B cell (primary cell): ENCODE measurements around the gene RER1. TPM values are rescaled to one million over a fixed set of nuclear protein-coding genes. Genes with fewer than 3 reads are reported as not detected.

Experiments
- ATAC-seq: fragments of 200-7000 bp; cut with Tn5 transposase; one replicate; pipeline ENCODE4 v1.10.0; 2021; ENCODE audit warnings: low read depth, mild to moderate bottlenecking, moderate number of reproducible peaks, moderate library complexity
- CTCF ChIA-PET: fragments of 350-600 bp; sonication (Branson Sonifier 250); formaldehyde crosslinking; loops from one replicate; lab custom pipeline; 2021; ENCODE audit warnings: antibody characterized with exemption, inconsistent platforms; lab: Charles Lee
- POLR2A ChIA-PET: fragments of 350-600 bp; sonication (Branson Sonifier 250); formaldehyde crosslinking; loops from one replicate; lab custom pipeline; 2021; ENCODE audit warnings: antibody characterized with exemption; lab: Charles Lee
- DNase-seq: peaks from one replicate; pipeline ENCODE4 v3.0.0; 2013
- H2AFZ ChIP-seq: 2 replicates; pipeline ENCODE4 v1.6.1; 2012; ENCODE audit warnings: mild to moderate bottlenecking, low read depth, low read length; ENCODE audit not compliant: insufficient read depth, poor library complexity, severe bottlenecking
- H3K27ac ChIP-seq, 2 donors: 1 replicate in 1 of 2; 2 replicates in 1 of 2; pipeline ENCODE4 v1.5.1; 2012 to 2013; ENCODE audit warnings: low read length in 2 of 2, mild to moderate bottlenecking in 2 of 2, moderate library complexity in 1 of 2
- H3K27me3 ChIP-seq, 4 experiments: fragments of 200-600 bp in 1 of 4; sonication (generic) in 1 of 4; replicated peaks in 1 of 4; 1 replicate in 2 of 4; 2 replicates in 2 of 4; pipeline versions ENCODE4 v1.6.1 to v1.7.0; 2013 to 2016; ENCODE audit warnings: low read length in 3 of 4, mild to moderate bottlenecking in 2 of 4, mixed read lengths in 1 of 4, moderate library complexity in 1 of 4; ENCODE audit not compliant: insufficient read depth in 4 of 4, control insufficient read depth in 3 of 4; ENCODE audit errors: control extremely low read depth in 1 of 4
- H3K36me3 ChIP-seq, 2 experiments: replicated peaks in 1 of 2; 1 replicate in 1 of 2; 2 replicates in 1 of 2; pipeline versions ENCODE4 v1.6.1 to v1.7.1; 2013; ENCODE audit warnings: low read length in 1 of 2; ENCODE audit not compliant: insufficient read depth in 2 of 2, control insufficient read depth in 1 of 2; ENCODE audit errors: control extremely low read depth in 1 of 2, extremely low read depth in 1 of 2
- H3K4me1 ChIP-seq, 2 donors: fragments of 200-600 bp in 1 of 2; sonication (generic) in 1 of 2; 1 replicate in 1 of 2; 2 replicates in 1 of 2; pipeline versions ENCODE4 v1.5.1 to v1.6.1; 2013 to 2017; ENCODE audit warnings: low read length in 2 of 2; ENCODE audit not compliant: control insufficient read depth in 2 of 2, insufficient read depth in 2 of 2
- H3K4me2 ChIP-seq: replicated peaks from 2 replicates; pipeline ENCODE3; 2012; ENCODE audit warnings: mild to moderate bottlenecking, low read depth, low read length; ENCODE audit not compliant: poor library complexity, severe bottlenecking
- H3K4me3 ChIP-seq, 5 experiments: fragments of 200-600 bp in 1 of 5; sonication (generic) in 1 of 5; 1 replicate in 3 of 5; 2 replicates in 2 of 5; pipeline versions ENCODE4 v1.5.1 to v1.7.0; 2011 to 2016; ENCODE audit warnings: low read length in 4 of 5, mild to moderate bottlenecking in 4 of 5, low read depth in 2 of 5, control low read depth in 1 of 5, moderate library complexity in 1 of 5; ENCODE audit not compliant: insufficient read depth in 1 of 5; ENCODE audit errors: control extremely low read depth in 1 of 5, extremely low read depth in 1 of 5
- H3K79me2 ChIP-seq: fragments of 200-600 bp; sonication (generic); one replicate; pipeline ENCODE4 v1.6.0; 2016; ENCODE audit warnings: low read length; ENCODE audit not compliant: control insufficient read depth, insufficient read depth
- H3K9ac ChIP-seq: fragments of 200-600 bp; sonication (generic); 2 replicates; pipeline ENCODE4 v1.6.1; 2017; ENCODE audit warnings: mild to moderate bottlenecking, low read length, moderate library complexity
- H3K9me3 ChIP-seq, 3 donors: one replicate each; pipeline versions ENCODE4 v1.6.1 to v1.7.1; 2013; ENCODE audit warnings: low read length in 2 of 3; ENCODE audit not compliant: control insufficient read depth in 2 of 3, insufficient read depth in 1 of 3; ENCODE audit errors: control extremely low read depth in 1 of 3
- H4K20me1 ChIP-seq: 2 replicates; pipeline ENCODE4 v1.6.0; 2012; ENCODE audit warnings: mild to moderate bottlenecking, low read length; ENCODE audit not compliant: insufficient read depth, control insufficient read depth, poor library complexity, severe bottlenecking
- H3K27ac Mint-ChIP-seq: one replicate; pipeline ENCODE4 v1.8.0; 2021; ENCODE audit warnings: mixed read lengths
- H3K27me3 Mint-ChIP-seq: one replicate; pipeline ENCODE4 v1.8.0; 2021; ENCODE audit warnings: mixed read lengths
- H3K4me1 Mint-ChIP-seq: one replicate; pipeline ENCODE4 v1.8.0; 2021; ENCODE audit warnings: mixed read lengths
- H3K4me3 Mint-ChIP-seq: one replicate; pipeline ENCODE4 v1.8.0; 2021; ENCODE audit warnings: mixed read lengths
- H3K9me3 Mint-ChIP-seq: one replicate; pipeline ENCODE4 v1.8.0; 2022; ENCODE audit warnings: mixed read lengths; ENCODE audit not compliant: insufficient read depth
- CTCF ChIP-seq: fragments of 200-600 bp; IDR thresholded peaks from one replicate; pipeline ENCODE4 v1.8.0; 2022; ENCODE audit warnings: antibody characterized with exemption, mild to moderate bottlenecking
- EZH2 ChIP-seq: IDR thresholded peaks from 2 replicates; pipeline ENCODE4 v1.6.1; 2012; ENCODE audit warnings: borderline replicate concordance, low read depth, mild to moderate bottlenecking, moderate library complexity, low read length; ENCODE audit not compliant: insufficient read depth, poor library complexity, severe bottlenecking
- WGBS: methylation state at CpG from one replicate; pipeline ENCODE4 v1.1.5; 2013; ENCODE audit warnings: missing lambda C conversion rate; ENCODE audit not compliant: insufficient coverage; 5-methylcytosine and 5-hydroxymethylcytosine counted together
- intact Hi-C: fragments of 100-400 bp; cut with micrococcal nuclease; formaldehyde crosslinking; loops from one replicate; pipeline ENCODE4 v1.10.0; 2022
- polyA plus RNA-seq: library from polyadenylated mRNA; depleted of rRNA; stranded (reverse); fragments of >200 nt; gene quantifications from 2 replicates; pipeline ENCODE4 v1.2.3, GENCODE V29; 2012
- total RNA-seq, 2 donors: library from RNA; stranded (reverse); fragments of 120-200 nt in 1 of 2; gene quantifications; 1 replicate in 1 of 2; 2 replicates in 1 of 2; pipeline versions ENCODE4 v1.2.3 to v1.2.4, GENCODE V29; 2013 to 2022

Gene RER1
- total and polyA plus RNA-seq, 2 donors (not counting 1 experiment from before 2014, with no cell fraction given) = 78.5 to 118 TPM

GRCh38 chr1:2394761-2395160 lies 3.1 kb downstream of the RER1 start:
- no peaks in the 10 kb centered on the region for H3K9me3 ChIP-seq
- peaks cover 2 to 57% of the 10 kb centered on the region in 2 experiments for H3K36me3 ChIP-seq
- DNase-seq = no peak
- H3K4me2 ChIP-seq = no peak overlapping the region
- H3K9me3 Mint-ChIP-seq = no peaks in the 10 kb centered on the region
- H3K27me3 ChIP-seq = no peaks in the 10 kb centered on the region
- no peaks in the 10 kb centered on the region for H3K27me3 Mint-ChIP-seq
- CTCF ChIA-PET = interaction anchor here (1.4 kb wide), 1 partner anchor 200 kb away, joined by 4 read pairs; no protein-coding TSS in a partner anchor
- H3K9ac ChIP-seq = no peak overlapping the region
- peaks cover 64% of the 10 kb centered on the region for H4K20me1 ChIP-seq
- intact Hi-C loops = no loop called here
- no peak overlapping the region for H3K27ac Mint-ChIP-seq
- WGBS = 93% methylated on average over 11 of the region's 11 CpGs
- peaks cover 25 to 32% of the 10 kb centered on the region in 2 donors for H3K4me1 ChIP-seq
- no peak overlapping the region for H3K4me3 Mint-ChIP-seq
- peaks cover 48% of the 10 kb centered on the region for H3K4me1 Mint-ChIP-seq
- no peak overlapping the region for H3K27ac ChIP-seq
- H3K79me2 ChIP-seq = peaks cover 86% of the 10 kb centered on the region
- POLR2A ChIA-PET = no interaction called here
- H2AFZ ChIP-seq = no peak overlapping the region
- H3K4me3 ChIP-seq = no peak overlapping the region
- no peak for TF ChIP-seq CTCF
- TF ChIP-seq EZH2 = no peak
- no peak for ATAC-seq

- no peaks in the 10 kb centered on the region for H3K9me3 ChIP-seq
- TF ChIP-seq EZH2 (no peak), CTCF (no peak)
- no peak overlapping the region for H3K9ac ChIP-seq
- WGBS = 92% methylated on average over 9 of the region's 10 CpGs
- Mint-ChIP-seq H3K4me1 (peaks cover 44% of the 10 kb centered on the region), H3K9me3 (no peaks in the 10 kb centered on the region), H3K27me3 (no peaks in the 10 kb centered on the region), H3K27ac (no peak overlapping the region), H3K4me3 (no peak overlapping the region)
- no peak for DNase-seq
- H3K27me3 ChIP-seq = no peaks in the 10 kb centered on the region
- intact Hi-C loops = no loop called here
- H2AFZ ChIP-seq = no peak overlapping the region
- ChIA-PET CTCF (interaction anchor here (0.7 kb wide), 1 partner anchor 200 kb away, joined by 3 read pairs; the partner anchor contains the start of gene FAAP20), POLR2A (no interaction called here)
- no peak for ATAC-seq
- no peak overlapping the region for H3K4me3 ChIP-seq
- no peak overlapping the region for H3K27ac ChIP-seq
- H3K79me2 ChIP-seq = peaks cover 86% of the 10 kb centered on the region
- H3K4me2 ChIP-seq = no peak overlapping the region
- peaks cover 25 to 31% of the 10 kb centered on the region in 2 donors for H3K4me1 ChIP-seq
- H4K20me1 ChIP-seq = peaks cover 68% of the 10 kb centered on the region
- peaks cover 2 to 62% of the 10 kb centered on the region in 2 experiments for H3K36me3 ChIP-seq
These were observed 3.6 kb downstream of the RER1 start for GRCh38 chr1:2395245-2395644.
